ENCODE measurements around the gene KIF1A. TPM values are rescaled to one million over a fixed set of nuclear protein-coding genes. Genes with fewer than 3 reads are reported as not detected.

KIF1A gene
- total and polyA plus RNA-seq, 2 of the 8 experiments (the other 6 are each of a cell fraction or from before 2014, with no cell fraction given), result 61.3 to 281 TPM

- TF ChIP-seq CHD7 (IDR thresholded peaks at IDR 0.05; ENCODE audit: insufficient replicate concordance, low read length) (no peak), TEAD4 (IDR thresholded peaks at IDR 0.05; ENCODE audit: low read depth, low read length) (no peak), POU5F1 (IDR thresholded peaks at IDR 0.05; ENCODE audit: low read depth, low read length) (no peak), JUN (IDR thresholded peaks at IDR 0.05; ENCODE audit: low read depth, low read length) (no peak), POLR2AphosphoS5 (IDR thresholded peaks at IDR 0.05; ENCODE audit: low read depth, low read length) (no peak), SP4 (IDR thresholded peaks at IDR 0.05; ENCODE audit: low read length) (no peak), MAFK (IDR thresholded peaks at IDR 0.05; ENCODE audit: low read depth, low read length) (no peak), EP300 (IDR thresholded peaks at IDR 0.05; ENCODE audit: borderline replicate concordance in 1 of 2, low read depth in 2 of 2, low read length in 2 of 2) (no peak), E2F6 (IDR thresholded peaks at IDR 0.05) (no peak), SP1 (IDR thresholded peaks at IDR 0.05; ENCODE audit: low read depth, low read length) (no peak), RBBP5 (IDR thresholded peaks at IDR 0.05; ENCODE audit: borderline replicate concordance, low read depth, low read length) (no peak), BRCA1 (IDR thresholded peaks at IDR 0.05; ENCODE audit: low read depth, low read length) (no peak)
Measured at GRCh38 chr2:240704651-240705050, 115.4 kb downstream of the KIF1A start (continued).
